Neuronal stem cell (in vitro differentiated cells): ENCODE data around the gene KRTAP4-7.
"Not testable (repeated sequence)": the region's sequence is repeated elsewhere in the genome, so short reads cannot be mapped to it uniquely, and the experiment has no call there.

ENCODE experiments used
- DNase-seq: peaks from one replicate; pipeline ENCODE4 v3.0.0-alpha.2; 2013; ENCODE audit warnings: low spot score
- H2AFZ ChIP-seq: one replicate; pipeline ENCODE4 v1.6.1; 2013; ENCODE audit warnings: mild to moderate bottlenecking, low read length, inconsistent platforms
- H2AK5ac ChIP-seq: 2 replicates; pipeline ENCODE4 v1.6.1; 2013; ENCODE audit warnings: low read depth, mild to moderate bottlenecking, inconsistent platforms, low read length, moderate library complexity, mixed read lengths
- H2BK120ac ChIP-seq: 2 replicates; pipeline ENCODE4 v1.6.1; 2013; ENCODE audit warnings: low read depth, mild to moderate bottlenecking, inconsistent platforms, low read length, moderate library complexity, mixed read lengths
- H2BK12ac ChIP-seq: one replicate; pipeline ENCODE4 v1.6.1; 2013; ENCODE audit warnings: low read length, inconsistent platforms
- H2BK15ac ChIP-seq: 2 replicates; pipeline ENCODE4 v1.6.1; 2013; ENCODE audit warnings: mild to moderate bottlenecking, low read length, inconsistent platforms, mixed read lengths
- H2BK5ac ChIP-seq: one replicate; pipeline ENCODE4 v1.6.1; 2013; ENCODE audit warnings: inconsistent platforms, mild to moderate bottlenecking, low read length, moderate library complexity
- H3K14ac ChIP-seq: one replicate; pipeline ENCODE4 v1.6.1; 2013; ENCODE audit warnings: low read length, inconsistent platforms
- H3K18ac ChIP-seq: 2 replicates; pipeline ENCODE4 v1.6.1; 2013; ENCODE audit warnings: low read length, inconsistent platforms
- H3K23ac ChIP-seq: 2 replicates; pipeline ENCODE4 v1.6.1; 2013; ENCODE audit warnings: low read depth, mild to moderate bottlenecking, mixed read lengths, low read length, inconsistent platforms; ENCODE audit not compliant: poor library complexity
- H3K27ac ChIP-seq: replicated peaks from 3 replicates; pipeline ENCODE4 v1.5.1; 2013; ENCODE audit warnings: low read length, inconsistent platforms
- H3K27me3 ChIP-seq, 3 experiments: 2 replicates each; pipeline ENCODE4 v1.6.1; 2013; ENCODE audit warnings: low read length in 3 of 3, mild to moderate bottlenecking in 2 of 3, inconsistent platforms in 1 of 3, low read depth in 1 of 3, mixed read lengths in 1 of 3, moderate library complexity in 1 of 3; ENCODE audit not compliant: control insufficient read depth in 3 of 3, insufficient read depth in 3 of 3
- H3K36me3 ChIP-seq, 2 donors: replicated peaks in 1 of 2; 2 replicates each; pipeline ENCODE4 v1.6.1; 2013; ENCODE audit warnings: low read length in 2 of 2; ENCODE audit not compliant: control insufficient read depth in 2 of 2, insufficient read depth in 2 of 2
- H3K4ac ChIP-seq: 2 replicates; pipeline ENCODE4 v1.6.1; 2013; ENCODE audit warnings: inconsistent platforms, mild to moderate bottlenecking, low read length, moderate library complexity
- H3K4me1 ChIP-seq, 2 donors: 1 replicate in 1 of 2; 2 replicates in 1 of 2; pipeline ENCODE4 v1.6.1; 2013; ENCODE audit warnings: low read length in 2 of 2, low read depth in 1 of 2; ENCODE audit not compliant: control insufficient read depth in 2 of 2, insufficient read depth in 1 of 2
- H3K4me2 ChIP-seq: one replicate; pipeline ENCODE4 v1.6.1; 2013; ENCODE audit warnings: mild to moderate bottlenecking, low read length, inconsistent platforms; ENCODE audit not compliant: insufficient read depth, poor library complexity, severe bottlenecking
- H3K4me3 ChIP-seq, 2 donors: 2 replicates each; pipeline ENCODE4 v1.5.1; 2013; ENCODE audit warnings: low read length in 2 of 2, mild to moderate bottlenecking in 2 of 2, inconsistent platforms in 1 of 2, moderate library complexity in 1 of 2
- H3K79me1 ChIP-seq: one replicate; pipeline ENCODE4 v1.6.1; 2013; ENCODE audit warnings: low read depth, mild to moderate bottlenecking, inconsistent platforms, low read length, moderate library complexity
- H3K9ac ChIP-seq: one replicate; pipeline ENCODE4 v1.6.1; 2013; ENCODE audit warnings: mild to moderate bottlenecking, low read depth, low read length, inconsistent platforms; ENCODE audit not compliant: poor library complexity
- H3K9me3 ChIP-seq, 2 donors: replicated peaks in 1 of 2; 2 replicates each; pipeline versions ENCODE3 to v1.6.1; 2013; ENCODE audit warnings: low read length in 2 of 2, mild to moderate bottlenecking in 2 of 2, inconsistent platforms in 1 of 2, low read depth in 1 of 2, mixed read lengths in 1 of 2, moderate library complexity in 1 of 2; ENCODE audit not compliant: control insufficient read depth in 2 of 2, insufficient read depth in 1 of 2
- H4K8ac ChIP-seq: one replicate; pipeline ENCODE4 v1.6.1; 2013; ENCODE audit warnings: low read depth, mild to moderate bottlenecking, inconsistent platforms, low read length, moderate library complexity
- H4K91ac ChIP-seq: one replicate; pipeline ENCODE4 v1.6.1; 2013; ENCODE audit warnings: low read length, low read depth, mild to moderate bottlenecking, inconsistent platforms; ENCODE audit not compliant: poor library complexity
- WGBS, 2 donors: extraction: QIAGEN DNeasy Blood & Tissue Kit; methylation state at CpG; one replicate each; pipeline ENCODE4 v1.1.7; 2013; ENCODE audit warnings: missing lambda C conversion rate in 2 of 2, mixed read lengths in 1 of 2; ENCODE audit not compliant: insufficient read length in 2 of 2, insufficient replicate concordance in 1 of 2; ENCODE audit errors: extremely low coverage in 2 of 2; 5-methylcytosine and 5-hydroxymethylcytosine counted together

KRTAP4-7 gene

GRCh38 chr17:41083427-41083826, 523 bp upstream of the KRTAP4-7 start:
- not testable (repeated sequence) for H2AFZ ChIP-seq, H3K23ac ChIP-seq, H2BK12ac ChIP-seq, H3K9me3 ChIP-seq, H3K27ac ChIP-seq, H3K4me2 ChIP-seq, DNase-seq, H2AK5ac ChIP-seq, H2BK120ac ChIP-seq, H3K14ac ChIP-seq, H3K9ac ChIP-seq, H3K27me3 ChIP-seq, H3K4me1 ChIP-seq, H4K91ac ChIP-seq, H3K18ac ChIP-seq, H4K8ac ChIP-seq, H2BK5ac ChIP-seq, H3K36me3 ChIP-seq, H2BK15ac ChIP-seq, H3K4me3 ChIP-seq, H3K79me1 ChIP-seq, H3K4ac ChIP-seq
- no CpG with 5 or more reads among the region's 2 CpGs for WGBS, 2 donors

- not testable (repeated sequence) for H3K27ac ChIP-seq, H3K4me2 ChIP-seq, DNase-seq, H4K8ac ChIP-seq, H2BK5ac ChIP-seq, H3K18ac ChIP-seq, H3K23ac ChIP-seq, H2AFZ ChIP-seq, H3K14ac ChIP-seq, H2AK5ac ChIP-seq, H3K27me3 ChIP-seq, H2BK12ac ChIP-seq, H3K4ac ChIP-seq, H3K79me1 ChIP-seq, H3K36me3 ChIP-seq, H2BK15ac ChIP-seq, H3K4me1 ChIP-seq, H3K9me3 ChIP-seq, H2BK120ac ChIP-seq, H4K91ac ChIP-seq, H3K9ac ChIP-seq, H3K4me3 ChIP-seq
- no CpG with 5 or more reads among the region's 4 CpGs for WGBS, 2 donors
Measured at GRCh38 chr17:41088760-41089352, 4.9 kb downstream of the KRTAP4-7 start.

GRCh38 chr17:41096055-41096454, 12.1 kb downstream of the KRTAP4-7 start:
- Histone ChIP-seq H3K36me3 (no peaks in the 10 kb centered on the region), H3K4ac (no peak overlapping the region), H3K4me2 (no peak overlapping the region), H2BK12ac (no peak overlapping the region), H4K8ac (no peak overlapping the region), H3K18ac (no peak overlapping the region), H2BK120ac (no peak overlapping the region), H2AFZ (no peak overlapping the region), H3K27me3 (no peaks in the 10 kb centered on the region), H3K9me3 (peaks cover 0 to 3% of the 10 kb centered on the region in 2 donors), H3K27ac (no peak overlapping the region), H3K14ac (no peak overlapping the region), H4K91ac (no peak overlapping the region), H2AK5ac (no peak overlapping the region), H3K79me1 (no peaks in the 10 kb centered on the region), H2BK15ac (no peak overlapping the region), H3K4me1 (no peaks in the 10 kb centered on the region), H2BK5ac (no peak overlapping the region), H3K4me3 (no peak overlapping the region), H3K9ac (no peak overlapping the region), H3K23ac (no peak overlapping the region)
- DNase-seq = no peak
- WGBS, 2 donors = no CpG with 5 or more reads among the region's 7 CpGs

- no peak within 1 kb of the TSS for H3K4me3 ChIP-seq
- WGBS, 2 donors = no CpG with 5 or more reads among the region's 4 CpGs
Measured at GRCh38 chr17:41098042-41098441, 14.1 kb downstream of the KRTAP4-7 start, which contains the start of gene KRTAP4-8. Gene KRTAP4-8 (minus strand): TSS chr17:41098142. CDS start chr17:41098084, 58 bp downstream.

More at GRCh38 chr17:41098042-41098441, 14.1 kb downstream of the KRTAP4-7 start, which contains the start of gene KRTAP4-8:
- H2BK120ac ChIP-seq = no peak within 1 kb of the TSS
- no peaks in the 10 kb centered on the region for H3K36me3 ChIP-seq
- no peak within 1 kb of the TSS for H3K9ac ChIP-seq
- peaks cover 0 to 3% of the 10 kb centered on the region in 2 donors for H3K9me3 ChIP-seq
- H3K27ac ChIP-seq = no peak within 1 kb of the TSS
- H4K91ac ChIP-seq = no peak within 1 kb of the TSS
- H2BK12ac ChIP-seq = no peak within 1 kb of the TSS
- H3K14ac ChIP-seq = no peak within 1 kb of the TSS
- no peak within 1 kb of the TSS for H2BK15ac ChIP-seq
- H3K18ac ChIP-seq = no peak within 1 kb of the TSS
- H3K4me2 ChIP-seq = no peak within 1 kb of the TSS
- no peak within 1 kb of the TSS for H2AK5ac ChIP-seq
- H2BK5ac ChIP-seq = no peak within 1 kb of the TSS
- H4K8ac ChIP-seq = no peak within 1 kb of the TSS
- no peak within 1 kb of the TSS for H2AFZ ChIP-seq
- no peak within 1 kb of the TSS for H3K4ac ChIP-seq
- H3K4me1 ChIP-seq = peaks cover 0 to 2% of the 10 kb centered on the region in 2 donors
- H3K79me1 ChIP-seq = no peaks in the 10 kb centered on the region
- DNase-seq = no peak
- H3K27me3 ChIP-seq = no peaks in the 10 kb centered on the region
- no peak within 1 kb of the TSS for H3K23ac ChIP-seq
